ENCODE results near the gene RPS23. TPM values are rescaled to one million over a fixed set of nuclear protein-coding genes. Genes with fewer than 3 reads are reported as not detected.

The RPS23 gene
- total and polyA plus RNA-seq, 2 experiments from 2014 or later: 2,261 to 3,526 TPM

DNA sequence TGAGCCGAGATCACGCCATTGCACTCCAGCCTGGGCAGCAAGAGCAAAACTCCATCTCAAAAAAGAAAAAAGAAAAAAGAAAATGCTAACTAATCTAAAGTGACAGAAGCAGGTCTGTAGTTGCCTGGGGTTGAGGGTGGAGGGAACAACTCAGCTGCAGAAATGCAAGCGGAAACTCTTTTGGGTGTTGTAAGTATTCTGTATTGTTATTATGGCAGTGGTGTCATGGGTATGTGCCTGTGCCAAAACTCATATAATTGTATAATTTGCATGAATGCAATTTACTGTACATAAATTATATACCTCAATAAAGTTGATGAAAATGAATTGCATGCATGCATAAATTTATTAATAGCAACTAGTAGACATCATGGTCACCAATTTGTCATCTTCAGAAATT lies 23.0 kb upstream of the RPS23 start:
- Histone ChIP-seq H2AFZ (no peak overlapping the region), H3F3A (replicated peaks; ENCODE audit: low read depth) (no peaks in the 10 kb centered on the region), H3K4me2 (no peak overlapping the region), H3K27ac (ENCODE audit: low read depth) (no peak overlapping the region), H4K20me1 (replicated peaks; ENCODE audit: insufficient read depth) (no peaks in the 10 kb centered on the region), H3K4me3 (no peak overlapping the region), H3K79me2 (replicated peaks; ENCODE audit: insufficient read depth) (no peaks in the 10 kb centered on the region), H3K27me3 (ENCODE audit: insufficient read depth) (no peaks in the 10 kb centered on the region), H3K36me3 (ENCODE audit: insufficient read depth) (no peaks in the 10 kb centered on the region), H3K4me1 (ENCODE audit: insufficient read depth) (peaks cover 2% of the 10 kb centered on the region; the same call in 1 of the 2 replicates), H3K9me2 (ENCODE audit: insufficient read depth) (no peaks in the 10 kb centered on the region)
- DNase-seq (ENCODE audit: low spot score) (no peak), ATAC-seq (no peak)
- no peak overlapping the region for H3K27ac Mint-ChIP-seq
- H3K27me3 Mint-ChIP-seq (ENCODE audit: insufficient read depth, low read depth, poor library complexity): peaks cover 11% of the 10 kb centered on the region
- no peak overlapping the region for H3K4me3 Mint-ChIP-seq
- TF ChIP-seq JUNB (IDR thresholded peaks at IDR 0.05; ENCODE audit: unreplicated experiment) (no peak), CREB1 (CRISPR knock-in tag; IDR thresholded peaks at IDR 0.05; ENCODE audit: low read depth) (no peak), ZNF114 (CRISPR knock-in tag; IDR thresholded peaks at IDR 0.05) (no peak), STAT1 (IDR thresholded peaks at IDR 0.05; ENCODE audit: unreplicated experiment) (no peak), ETS1 (IDR thresholded peaks at IDR 0.05) (no peak), EZH2 (IDR thresholded peaks at IDR 0.05; ENCODE audit: low read depth, unreplicated experiment) (no peak), EZH2phosphoT487 (IDR thresholded peaks at IDR 0.05; ENCODE audit: unreplicated experiment) (no peak), POLR2AphosphoS5 (IDR thresholded peaks at IDR 0.05; ENCODE audit: low read depth) (no peak), ZNF331 (CRISPR knock-in tag; IDR thresholded peaks at IDR 0.05; ENCODE audit: low read depth) (no peak), NANOG (IDR thresholded peaks at IDR 0.05; ENCODE audit: borderline replicate concordance) (no peak), REST (IDR thresholded peaks at IDR 0.05; ENCODE audit: unreplicated experiment) (no peak)
- TF ChIP-seq, protein P1, sequence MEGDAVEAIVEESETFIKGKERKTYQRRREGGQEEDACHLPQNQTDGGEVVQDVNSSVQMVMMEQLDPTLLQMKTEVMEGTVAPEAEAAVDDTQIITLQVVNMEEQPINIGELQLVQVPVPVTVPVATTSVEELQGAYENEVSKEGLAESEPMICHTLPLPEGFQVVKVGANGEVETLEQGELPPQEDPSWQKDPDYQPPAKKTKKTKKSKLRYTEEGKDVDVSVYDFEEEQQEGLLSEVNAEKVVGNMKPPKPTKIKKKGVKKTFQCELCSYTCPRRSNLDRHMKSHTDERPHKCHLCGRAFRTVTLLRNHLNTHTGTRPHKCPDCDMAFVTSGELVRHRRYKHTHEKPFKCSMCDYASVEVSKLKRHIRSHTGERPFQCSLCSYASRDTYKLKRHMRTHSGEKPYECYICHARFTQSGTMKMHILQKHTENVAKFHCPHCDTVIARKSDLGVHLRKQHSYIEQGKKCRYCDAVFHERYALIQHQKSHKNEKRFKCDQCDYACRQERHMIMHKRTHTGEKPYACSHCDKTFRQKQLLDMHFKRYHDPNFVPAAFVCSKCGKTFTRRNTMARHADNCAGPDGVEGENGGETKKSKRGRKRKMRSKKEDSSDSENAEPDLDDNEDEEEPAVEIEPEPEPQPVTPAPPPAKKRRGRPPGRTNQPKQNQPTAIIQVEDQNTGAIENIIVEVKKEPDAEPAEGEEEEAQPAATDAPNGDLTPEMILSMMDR (conservative IDR thresholded peaks at IDR 0.05; ENCODE audit: low read depth in 2 of 2): no peak
- TF ChIP-seq, protein P2, sequence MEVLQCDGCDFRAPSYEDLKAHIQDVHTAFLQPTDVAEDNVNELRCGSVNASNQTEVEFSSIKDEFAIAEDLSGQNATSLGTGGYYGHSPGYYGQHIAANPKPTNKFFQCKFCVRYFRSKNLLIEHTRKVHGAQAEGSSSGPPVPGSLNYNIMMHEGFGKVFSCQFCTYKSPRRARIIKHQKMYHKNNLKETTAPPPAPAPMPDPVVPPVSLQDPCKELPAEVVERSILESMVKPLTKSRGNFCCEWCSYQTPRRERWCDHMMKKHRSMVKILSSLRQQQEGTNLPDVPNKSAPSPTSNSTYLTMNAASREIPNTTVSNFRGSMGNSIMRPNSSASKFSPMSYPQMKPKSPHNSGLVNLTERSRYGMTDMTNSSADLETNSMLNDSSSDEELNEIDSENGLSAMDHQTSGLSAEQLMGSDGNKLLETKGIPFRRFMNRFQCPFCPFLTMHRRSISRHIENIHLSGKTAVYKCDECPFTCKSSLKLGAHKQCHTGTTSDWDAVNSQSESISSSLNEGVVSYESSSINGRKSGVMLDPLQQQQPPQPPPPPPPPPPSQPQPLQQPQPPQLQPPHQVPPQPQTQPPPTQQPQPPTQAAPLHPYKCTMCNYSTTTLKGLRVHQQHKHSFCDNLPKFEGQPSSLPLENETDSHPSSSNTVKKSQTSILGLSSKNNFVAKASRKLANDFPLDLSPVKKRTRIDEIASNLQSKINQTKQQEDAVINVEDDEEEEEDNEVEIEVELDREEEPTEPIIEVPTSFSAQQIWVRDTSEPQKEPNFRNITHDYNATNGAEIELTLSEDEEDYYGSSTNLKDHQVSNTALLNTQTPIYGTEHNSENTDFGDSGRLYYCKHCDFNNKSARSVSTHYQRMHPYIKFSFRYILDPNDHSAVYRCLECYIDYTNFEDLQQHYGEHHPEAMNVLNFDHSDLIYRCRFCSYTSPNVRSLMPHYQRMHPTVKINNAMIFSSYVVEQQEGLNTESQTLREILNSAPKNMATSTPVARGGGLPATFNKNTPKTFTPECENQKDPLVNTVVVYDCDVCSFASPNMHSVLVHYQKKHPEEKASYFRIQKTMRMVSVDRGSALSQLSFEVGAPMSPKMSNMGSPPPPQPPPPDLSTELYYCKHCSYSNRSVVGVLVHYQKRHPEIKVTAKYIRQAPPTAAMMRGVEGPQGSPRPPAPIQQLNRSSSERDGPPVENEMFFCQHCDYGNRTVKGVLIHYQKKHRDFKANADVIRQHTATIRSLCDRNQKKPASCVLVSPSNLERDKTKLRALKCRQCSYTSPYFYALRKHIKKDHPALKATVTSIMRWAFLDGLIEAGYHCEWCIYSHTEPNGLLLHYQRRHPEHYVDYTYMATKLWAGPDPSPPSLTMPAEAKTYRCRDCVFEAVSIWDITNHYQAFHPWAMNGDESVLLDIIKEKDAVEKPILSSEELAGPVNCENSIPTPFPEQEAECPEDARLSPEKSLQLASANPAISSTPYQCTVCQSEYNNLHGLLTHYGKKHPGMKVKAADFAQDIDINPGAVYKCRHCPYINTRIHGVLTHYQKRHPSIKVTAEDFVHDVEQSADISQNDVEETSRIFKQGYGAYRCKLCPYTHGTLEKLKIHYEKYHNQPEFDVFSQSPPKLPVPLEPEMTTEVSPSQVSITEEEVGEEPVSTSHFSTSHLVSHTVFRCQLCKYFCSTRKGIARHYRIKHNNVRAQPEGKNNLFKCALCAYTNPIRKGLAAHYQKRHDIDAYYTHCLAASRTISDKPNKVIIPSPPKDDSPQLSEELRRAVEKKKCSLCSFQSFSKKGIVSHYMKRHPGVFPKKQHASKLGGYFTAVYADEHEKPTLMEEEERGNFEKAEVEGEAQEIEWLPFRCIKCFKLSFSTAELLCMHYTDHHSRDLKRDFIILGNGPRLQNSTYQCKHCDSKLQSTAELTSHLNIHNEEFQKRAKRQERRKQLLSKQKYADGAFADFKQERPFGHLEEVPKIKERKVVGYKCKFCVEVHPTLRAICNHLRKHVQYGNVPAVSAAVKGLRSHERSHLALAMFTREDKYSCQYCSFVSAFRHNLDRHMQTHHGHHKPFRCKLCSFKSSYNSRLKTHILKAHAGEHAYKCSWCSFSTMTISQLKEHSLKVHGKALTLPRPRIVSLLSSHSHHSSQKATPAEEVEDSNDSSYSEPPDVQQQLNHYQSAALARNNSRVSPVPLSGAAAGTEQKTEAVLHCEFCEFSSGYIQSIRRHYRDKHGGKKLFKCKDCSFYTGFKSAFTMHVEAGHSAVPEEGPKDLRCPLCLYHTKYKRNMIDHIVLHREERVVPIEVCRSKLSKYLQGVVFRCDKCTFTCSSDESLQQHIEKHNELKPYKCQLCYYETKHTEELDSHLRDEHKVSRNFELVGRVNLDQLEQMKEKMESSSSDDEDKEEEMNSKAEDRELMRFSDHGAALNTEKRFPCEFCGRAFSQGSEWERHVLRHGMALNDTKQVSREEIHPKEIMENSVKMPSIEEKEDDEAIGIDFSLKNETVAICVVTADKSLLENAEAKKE (CRISPR knock-in tag; IDR thresholded peaks at IDR 0.05): no peak
- H3K9me3 Mint-ChIP-seq: peaks cover 3% of the 10 kb centered on the region; the same call in 1 of the 3 replicates
- H3K36me3 Mint-ChIP-seq (ENCODE audit: low read depth): no peaks in the 10 kb centered on the region
- peaks cover 12% of the 10 kb centered on the region for H3K4me1 Mint-ChIP-seq

All from GM23338 (cell line).